HL-60 (cell line): ENCODE measurements around the gene UBAC2.
A peak's percentile ranks its signal among the peaks of the same experiment; 100 is the strongest.

Source experiments
- POLR2AphosphoS5 ChIP-seq: IDR thresholded peaks from 2 replicates; pipeline ENCODE4 v1.6.1; 2012; ENCODE audit warnings: low read depth
- SPI1 ChIP-seq: IDR thresholded peaks from 2 replicates; pipeline ENCODE4 v1.6.1; 2012; ENCODE audit warnings: low read depth, mild to moderate bottlenecking, borderline replicate concordance
- TF ChIP-seq, protein P1 (sequence below): IDR thresholded peaks from one replicate; pipeline ENCODE4 v1.5.1; 2011; ENCODE audit warnings: low read length, control low read depth, inconsistent platforms; ENCODE audit not compliant: insufficient read depth
- TF ChIP-seq, protein P2 (sequence below): IDR thresholded peaks from 2 replicates; pipeline ENCODE4 v1.6.1; 2012; ENCODE audit warnings: low read depth; ENCODE audit not compliant: insufficient replicate concordance

DNA sequence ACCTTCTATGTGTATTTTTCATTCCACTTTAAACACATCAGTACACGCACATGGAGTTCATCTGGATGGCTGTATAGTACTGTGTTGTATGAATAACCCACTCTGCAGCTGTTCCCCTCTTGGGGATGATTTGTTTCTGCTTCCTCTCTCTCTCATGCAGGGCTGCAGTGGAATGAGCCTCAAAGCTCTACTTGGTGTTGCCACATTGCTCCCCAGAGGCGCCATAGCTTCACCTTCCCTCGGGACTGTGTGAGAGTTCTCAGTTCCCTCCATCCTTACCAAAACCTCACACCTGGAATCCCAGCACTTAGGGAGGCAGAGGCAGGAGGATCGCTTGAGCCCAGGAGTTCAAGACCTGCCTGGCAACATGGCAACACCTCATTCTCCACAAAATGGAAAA lies 134.9 kb downstream of the UBAC2 start:
- TF ChIP-seq, protein P1, sequence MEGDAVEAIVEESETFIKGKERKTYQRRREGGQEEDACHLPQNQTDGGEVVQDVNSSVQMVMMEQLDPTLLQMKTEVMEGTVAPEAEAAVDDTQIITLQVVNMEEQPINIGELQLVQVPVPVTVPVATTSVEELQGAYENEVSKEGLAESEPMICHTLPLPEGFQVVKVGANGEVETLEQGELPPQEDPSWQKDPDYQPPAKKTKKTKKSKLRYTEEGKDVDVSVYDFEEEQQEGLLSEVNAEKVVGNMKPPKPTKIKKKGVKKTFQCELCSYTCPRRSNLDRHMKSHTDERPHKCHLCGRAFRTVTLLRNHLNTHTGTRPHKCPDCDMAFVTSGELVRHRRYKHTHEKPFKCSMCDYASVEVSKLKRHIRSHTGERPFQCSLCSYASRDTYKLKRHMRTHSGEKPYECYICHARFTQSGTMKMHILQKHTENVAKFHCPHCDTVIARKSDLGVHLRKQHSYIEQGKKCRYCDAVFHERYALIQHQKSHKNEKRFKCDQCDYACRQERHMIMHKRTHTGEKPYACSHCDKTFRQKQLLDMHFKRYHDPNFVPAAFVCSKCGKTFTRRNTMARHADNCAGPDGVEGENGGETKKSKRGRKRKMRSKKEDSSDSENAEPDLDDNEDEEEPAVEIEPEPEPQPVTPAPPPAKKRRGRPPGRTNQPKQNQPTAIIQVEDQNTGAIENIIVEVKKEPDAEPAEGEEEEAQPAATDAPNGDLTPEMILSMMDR, result no peak
- TF ChIP-seq, protein P2, sequence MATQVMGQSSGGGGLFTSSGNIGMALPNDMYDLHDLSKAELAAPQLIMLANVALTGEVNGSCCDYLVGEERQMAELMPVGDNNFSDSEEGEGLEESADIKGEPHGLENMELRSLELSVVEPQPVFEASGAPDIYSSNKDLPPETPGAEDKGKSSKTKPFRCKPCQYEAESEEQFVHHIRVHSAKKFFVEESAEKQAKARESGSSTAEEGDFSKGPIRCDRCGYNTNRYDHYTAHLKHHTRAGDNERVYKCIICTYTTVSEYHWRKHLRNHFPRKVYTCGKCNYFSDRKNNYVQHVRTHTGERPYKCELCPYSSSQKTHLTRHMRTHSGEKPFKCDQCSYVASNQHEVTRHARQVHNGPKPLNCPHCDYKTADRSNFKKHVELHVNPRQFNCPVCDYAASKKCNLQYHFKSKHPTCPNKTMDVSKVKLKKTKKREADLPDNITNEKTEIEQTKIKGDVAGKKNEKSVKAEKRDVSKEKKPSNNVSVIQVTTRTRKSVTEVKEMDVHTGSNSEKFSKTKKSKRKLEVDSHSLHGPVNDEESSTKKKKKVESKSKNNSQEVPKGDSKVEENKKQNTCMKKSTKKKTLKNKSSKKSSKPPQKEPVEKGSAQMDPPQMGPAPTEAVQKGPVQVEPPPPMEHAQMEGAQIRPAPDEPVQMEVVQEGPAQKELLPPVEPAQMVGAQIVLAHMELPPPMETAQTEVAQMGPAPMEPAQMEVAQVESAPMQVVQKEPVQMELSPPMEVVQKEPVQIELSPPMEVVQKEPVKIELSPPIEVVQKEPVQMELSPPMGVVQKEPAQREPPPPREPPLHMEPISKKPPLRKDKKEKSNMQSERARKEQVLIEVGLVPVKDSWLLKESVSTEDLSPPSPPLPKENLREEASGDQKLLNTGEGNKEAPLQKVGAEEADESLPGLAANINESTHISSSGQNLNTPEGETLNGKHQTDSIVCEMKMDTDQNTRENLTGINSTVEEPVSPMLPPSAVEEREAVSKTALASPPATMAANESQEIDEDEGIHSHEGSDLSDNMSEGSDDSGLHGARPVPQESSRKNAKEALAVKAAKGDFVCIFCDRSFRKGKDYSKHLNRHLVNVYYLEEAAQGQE, result no peak
- TF ChIP-seq POLR2AphosphoS5 (peak; percentile 45; the same call in 1 of the 2 replicates), SPI1 (peak; percentile 81)
